H9 (cell line): ENCODE measurements around the gene FPGT. TPM values are rescaled to one million over a fixed set of nuclear protein-coding genes. Genes with fewer than 3 reads are reported as not detected.

Experiments
- DNase-seq: peaks from one replicate; pipeline ENCODE4 v3.0.0-alpha.2; 2017
- H2AFZ ChIP-seq: one replicate; pipeline ENCODE4 v1.6.1; 2013; ENCODE audit warnings: mild to moderate bottlenecking, low read length, control low read depth, moderate library complexity
- H2AK5ac ChIP-seq: 2 replicates; pipeline ENCODE4 v1.6.1; 2013; ENCODE audit warnings: low read length, control low read depth, mixed read lengths; ENCODE audit not compliant: insufficient read length
- H2BK120ac ChIP-seq: one replicate; pipeline ENCODE4 v1.6.1; 2013; ENCODE audit warnings: low read depth, mild to moderate bottlenecking, low read length, control low read depth, inconsistent platforms; ENCODE audit not compliant: poor library complexity, severe bottlenecking
- H2BK12ac ChIP-seq: 2 replicates; pipeline ENCODE4 v1.6.1; 2013; ENCODE audit warnings: low read length, control low read depth, mixed read lengths, low read depth; ENCODE audit not compliant: insufficient read length
- H2BK15ac ChIP-seq: 2 replicates; pipeline ENCODE4 v1.6.1; 2013; ENCODE audit warnings: low read depth, low read length, control low read depth
- H2BK20ac ChIP-seq: one replicate; pipeline ENCODE4 v1.6.1; 2013; ENCODE audit warnings: low read depth, mild to moderate bottlenecking, low read length, control low read depth, inconsistent platforms; ENCODE audit not compliant: poor library complexity, severe bottlenecking
- H2BK5ac ChIP-seq: 2 replicates; pipeline ENCODE4 v1.6.1; 2013; ENCODE audit warnings: low read length, control low read depth, mixed read lengths; ENCODE audit not compliant: insufficient read length
- H3K14ac ChIP-seq: 2 replicates; pipeline ENCODE4 v1.6.1; 2013; ENCODE audit warnings: low read length, control low read depth; ENCODE audit not compliant: insufficient read depth
- H3K18ac ChIP-seq: 2 replicates; pipeline ENCODE4 v1.6.1; 2013; ENCODE audit warnings: low read depth, mild to moderate bottlenecking, mixed read lengths, low read length, control low read depth; ENCODE audit not compliant: insufficient read length
- H3K23ac ChIP-seq: 2 replicates; pipeline ENCODE4 v1.6.1; 2013; ENCODE audit warnings: low read length, control low read depth, mixed read lengths, low read depth; ENCODE audit not compliant: insufficient read length
- H3K23me2 ChIP-seq: 2 replicates; pipeline ENCODE4 v1.6.1; 2013; ENCODE audit warnings: low read depth, mild to moderate bottlenecking, mixed read lengths, low read length, control low read depth; ENCODE audit not compliant: insufficient read length, poor library complexity, severe bottlenecking
- H3K27ac ChIP-seq: 2 replicates; pipeline ENCODE4 v1.5.1; 2013; ENCODE audit warnings: low read length, control low read depth, mixed read lengths, low read depth; ENCODE audit not compliant: insufficient read length
- H3K27me3 ChIP-seq: 2 replicates; pipeline ENCODE4 v1.6.1; 2013; ENCODE audit warnings: low read length, control low read depth, inconsistent platforms; ENCODE audit not compliant: insufficient read depth
- H3K4ac ChIP-seq: 2 replicates; pipeline ENCODE4 v1.6.1; 2013; ENCODE audit warnings: low read depth, mild to moderate bottlenecking, control low read depth, inconsistent platforms, low read length, moderate library complexity
- H3K4me1 ChIP-seq: 2 replicates; pipeline ENCODE4 v1.6.1; 2013; ENCODE audit warnings: low read length, control low read depth, inconsistent platforms; ENCODE audit not compliant: insufficient read depth
- H3K4me2 ChIP-seq: 2 replicates; pipeline ENCODE4 v1.6.1; 2013; ENCODE audit warnings: low read length, control low read depth, mixed read lengths; ENCODE audit not compliant: insufficient read length, insufficient read depth
- H3K56ac ChIP-seq: 2 replicates; pipeline ENCODE4 v1.6.1; 2013; ENCODE audit warnings: low read depth, mild to moderate bottlenecking, mixed read lengths, low read length, control low read depth; ENCODE audit not compliant: insufficient read length
- H3K79me1 ChIP-seq: 2 replicates; pipeline ENCODE4 v1.6.1; 2013; ENCODE audit warnings: low read depth, mild to moderate bottlenecking, moderate library complexity, low read length, control low read depth, inconsistent platforms; ENCODE audit not compliant: insufficient read depth, poor library complexity, severe bottlenecking
- H3K79me2 ChIP-seq: 2 replicates; pipeline ENCODE4 v1.6.1; 2013; ENCODE audit warnings: low read length, control low read depth, inconsistent platforms; ENCODE audit not compliant: insufficient read depth
- H3K9ac ChIP-seq: 2 replicates; pipeline ENCODE4 v1.6.1; 2013; ENCODE audit warnings: low read length, control low read depth, mixed read lengths; ENCODE audit not compliant: insufficient read length; ENCODE audit errors: extremely low read depth
- H3K9me3 ChIP-seq: one replicate; pipeline ENCODE4 v1.6.1; 2013; ENCODE audit warnings: low read depth, low read length, inconsistent platforms; ENCODE audit not compliant: control insufficient read depth
- H3T11ph ChIP-seq: one replicate; pipeline ENCODE4 v1.6.1; 2013; ENCODE audit warnings: mild to moderate bottlenecking, low read length, control low read depth, inconsistent platforms
- H4K20me1 ChIP-seq: one replicate; pipeline ENCODE4 v1.6.1; 2013; ENCODE audit not compliant: control insufficient read depth, insufficient read length, insufficient read depth
- H4K5ac ChIP-seq: 2 replicates; pipeline ENCODE4 v1.6.1; 2013; ENCODE audit warnings: low read depth, mild to moderate bottlenecking, mixed read lengths, low read length, control low read depth; ENCODE audit not compliant: insufficient read length
- H4K8ac ChIP-seq: replicated peaks from 2 replicates; pipeline ENCODE4 v1.6.1; 2013; ENCODE audit warnings: low read length, control low read depth, mixed read lengths, low read depth; ENCODE audit not compliant: insufficient read length
- H4K91ac ChIP-seq: 2 replicates; pipeline ENCODE4 v1.6.1; 2013; ENCODE audit warnings: low read depth, mild to moderate bottlenecking, moderate library complexity, mixed read lengths, low read length, control low read depth; ENCODE audit not compliant: insufficient read length
- H3K27ac Mint-ChIP-seq, 3 experiments: 2 replicates in 2 of 3; 3 replicates in 1 of 3; pipeline ENCODE4 v1.8.0; 2020 to 2021; ENCODE audit warnings: mixed read lengths in 3 of 3, mild to moderate bottlenecking in 1 of 3, moderate library complexity in 1 of 3
- H3K27me3 Mint-ChIP-seq: 2 replicates; pipeline ENCODE4 v1.8.0; 2021; ENCODE audit warnings: low read depth, mild to moderate bottlenecking, moderate library complexity, mixed read lengths
- H3K36me3 Mint-ChIP-seq, 3 experiments: 2 replicates in 2 of 3; 3 replicates in 1 of 3; pipeline ENCODE4 v1.8.0; 2020 to 2021; ENCODE audit warnings: low read depth in 3 of 3, mixed read lengths in 3 of 3; ENCODE audit not compliant: insufficient read depth in 1 of 3
- H3K4me1 Mint-ChIP-seq, 2 experiments: 2 replicates each; pipeline ENCODE4 v1.8.0; 2020; ENCODE audit warnings: mixed read lengths in 2 of 2
- H3K4me3 Mint-ChIP-seq, 2 experiments: 2 replicates in 1 of 2; 3 replicates in 1 of 2; pipeline ENCODE4 v1.8.0; 2020 to 2021; ENCODE audit warnings: mild to moderate bottlenecking in 2 of 2, mixed read lengths in 2 of 2, moderate library complexity in 1 of 2
- H3K9me3 Mint-ChIP-seq, 2 experiments: 2 replicates in 1 of 2; 3 replicates in 1 of 2; pipeline ENCODE4 v1.8.0; 2020; ENCODE audit warnings: mild to moderate bottlenecking in 2 of 2, mixed read lengths in 2 of 2, moderate library complexity in 1 of 2
- WGBS: extraction: QIAGEN DNeasy Blood & Tissue Kit; methylation state at CpG from one replicate; pipeline ENCODE4 v1.1.7; 2013; ENCODE audit warnings: missing lambda C conversion rate, low lambda C conversion rate, mixed read lengths; ENCODE audit not compliant: insufficient read length; ENCODE audit errors: extremely low coverage; 5-methylcytosine and 5-hydroxymethylcytosine counted together
- total RNA-seq: library from RNA; stranded (reverse); gene quantifications from 2 replicates; pipeline ENCODE4 v1.2.1, GENCODE V29; 2021
- TF ChIP-seq, protein P1 (sequence below): fragments of 200-600 bp; sonication (generic); conservative IDR thresholded peaks from 3 replicates; pipeline ENCODE4 v1.8.0; 2021; ENCODE audit warnings: antibody characterized with exemption, mild to moderate bottlenecking

The FPGT gene
- total RNA-seq, 1 experiment from 2014 or later = 5.2 TPM

DNA sequence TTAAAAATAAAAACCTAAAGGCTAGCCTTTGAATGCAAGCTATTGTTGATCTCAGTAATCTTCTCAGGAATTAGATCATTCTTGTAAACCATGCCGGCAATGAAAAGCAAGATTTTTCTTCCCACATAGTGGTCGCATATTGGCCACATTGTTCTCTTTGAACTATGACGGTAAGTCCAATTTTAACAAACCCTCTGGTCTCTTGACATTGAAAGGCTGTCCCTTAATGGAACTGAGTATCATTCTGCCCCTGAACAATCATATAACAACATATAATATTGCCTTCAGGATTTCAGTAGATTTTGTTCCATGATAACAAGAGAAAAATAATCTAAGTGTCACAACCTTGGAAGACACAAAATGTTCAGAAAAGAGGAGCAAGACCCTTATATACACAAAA lies 38.4 kb downstream of the FPGT start:
- Histone ChIP-seq H2BK120ac (no peak overlapping the region), H4K20me1 (no peaks in the 10 kb centered on the region), H2BK12ac (no peak overlapping the region), H3K79me2 (no peaks in the 10 kb centered on the region), H3K27ac (no peak overlapping the region), H2AFZ (no peak overlapping the region), H3K14ac (no peak overlapping the region), H3K9ac (no peak overlapping the region), H2AK5ac (no peak overlapping the region), H3T11ph (no peak overlapping the region), H4K8ac (no peak overlapping the region), H3K23me2 (no peaks in the 10 kb centered on the region), H3K79me1 (no peaks in the 10 kb centered on the region), H3K56ac (no peak overlapping the region), H3K4ac (no peak overlapping the region), H4K91ac (no peak overlapping the region), H3K4me2 (no peak overlapping the region), H4K5ac (no peak overlapping the region), H3K23ac (no peak overlapping the region), H3K27me3 (no peaks in the 10 kb centered on the region), H2BK5ac (no peak overlapping the region), H3K9me3 (no peaks in the 10 kb centered on the region), H2BK15ac (no peak overlapping the region), H3K4me1 (no peaks in the 10 kb centered on the region), H3K18ac (no peak overlapping the region), H2BK20ac (no peak overlapping the region)
- Mint-ChIP-seq H3K36me3 (no peaks in the 10 kb centered on the region), H3K27me3 (peaks cover 8% of the 10 kb centered on the region), H3K9me3 (no peaks in the 10 kb centered on the region), H3K4me1 (no peaks in the 10 kb centered on the region), H3K27ac (no peak overlapping the region), H3K4me3 (no peak overlapping the region)
- DNase-seq = no peak
- no CpG with 5 or more reads among the region's 3 CpGs for WGBS
- TF ChIP-seq, protein P1, sequence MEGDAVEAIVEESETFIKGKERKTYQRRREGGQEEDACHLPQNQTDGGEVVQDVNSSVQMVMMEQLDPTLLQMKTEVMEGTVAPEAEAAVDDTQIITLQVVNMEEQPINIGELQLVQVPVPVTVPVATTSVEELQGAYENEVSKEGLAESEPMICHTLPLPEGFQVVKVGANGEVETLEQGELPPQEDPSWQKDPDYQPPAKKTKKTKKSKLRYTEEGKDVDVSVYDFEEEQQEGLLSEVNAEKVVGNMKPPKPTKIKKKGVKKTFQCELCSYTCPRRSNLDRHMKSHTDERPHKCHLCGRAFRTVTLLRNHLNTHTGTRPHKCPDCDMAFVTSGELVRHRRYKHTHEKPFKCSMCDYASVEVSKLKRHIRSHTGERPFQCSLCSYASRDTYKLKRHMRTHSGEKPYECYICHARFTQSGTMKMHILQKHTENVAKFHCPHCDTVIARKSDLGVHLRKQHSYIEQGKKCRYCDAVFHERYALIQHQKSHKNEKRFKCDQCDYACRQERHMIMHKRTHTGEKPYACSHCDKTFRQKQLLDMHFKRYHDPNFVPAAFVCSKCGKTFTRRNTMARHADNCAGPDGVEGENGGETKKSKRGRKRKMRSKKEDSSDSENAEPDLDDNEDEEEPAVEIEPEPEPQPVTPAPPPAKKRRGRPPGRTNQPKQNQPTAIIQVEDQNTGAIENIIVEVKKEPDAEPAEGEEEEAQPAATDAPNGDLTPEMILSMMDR = no peak
